NCI-H2081 (cell line): ENCODE results near the gene CAPS.
"Not testable (repeated sequence)": the region's sequence is repeated elsewhere in the genome, so short reads cannot be mapped to it uniquely, and the experiment has no call there.

Source experiments
- DNase-seq, 2 experiments: peaks; one replicate each; lab custom pipeline; 2025; lab: John Stamatoyannopoulos, UW

The CAPS gene

DNA sequence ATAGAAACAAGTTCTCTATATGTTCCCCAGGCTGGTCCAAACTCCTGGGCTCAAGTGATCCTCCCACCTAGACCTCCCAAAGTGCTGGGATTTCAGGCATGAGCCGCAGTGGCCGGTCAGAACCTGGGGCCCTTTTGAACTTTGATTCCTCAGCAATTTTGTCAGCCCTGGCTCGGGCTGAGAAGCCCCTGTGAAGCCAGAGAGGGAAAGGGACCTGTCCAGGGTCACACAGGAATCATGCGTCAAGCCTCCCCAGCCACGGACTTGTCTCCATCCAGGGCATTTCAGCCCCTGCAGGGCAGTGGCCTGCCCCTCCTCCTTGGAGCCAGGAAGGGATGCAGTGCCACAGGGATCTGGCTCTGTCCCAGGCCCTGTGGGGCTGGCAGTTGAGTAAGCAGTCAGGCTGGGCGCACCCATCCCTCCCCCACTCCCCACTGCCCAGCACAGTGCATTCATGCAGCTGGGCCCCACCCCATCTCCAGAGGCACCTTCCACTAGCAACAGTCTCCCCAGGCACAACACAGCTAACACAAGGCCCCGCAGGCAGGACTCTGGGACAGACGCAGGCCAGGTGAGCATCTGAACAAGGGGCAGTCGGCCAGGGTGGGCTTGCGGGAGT, at the start of gene CAPS:
Gene CAPS (plus strand): TSS at position 516 of the 619 bp plus-strand sequence. CDS start 153 bp downstream, outside the sequence.
- DNase-seq, result peak; percentile 21 to 73

DNA sequence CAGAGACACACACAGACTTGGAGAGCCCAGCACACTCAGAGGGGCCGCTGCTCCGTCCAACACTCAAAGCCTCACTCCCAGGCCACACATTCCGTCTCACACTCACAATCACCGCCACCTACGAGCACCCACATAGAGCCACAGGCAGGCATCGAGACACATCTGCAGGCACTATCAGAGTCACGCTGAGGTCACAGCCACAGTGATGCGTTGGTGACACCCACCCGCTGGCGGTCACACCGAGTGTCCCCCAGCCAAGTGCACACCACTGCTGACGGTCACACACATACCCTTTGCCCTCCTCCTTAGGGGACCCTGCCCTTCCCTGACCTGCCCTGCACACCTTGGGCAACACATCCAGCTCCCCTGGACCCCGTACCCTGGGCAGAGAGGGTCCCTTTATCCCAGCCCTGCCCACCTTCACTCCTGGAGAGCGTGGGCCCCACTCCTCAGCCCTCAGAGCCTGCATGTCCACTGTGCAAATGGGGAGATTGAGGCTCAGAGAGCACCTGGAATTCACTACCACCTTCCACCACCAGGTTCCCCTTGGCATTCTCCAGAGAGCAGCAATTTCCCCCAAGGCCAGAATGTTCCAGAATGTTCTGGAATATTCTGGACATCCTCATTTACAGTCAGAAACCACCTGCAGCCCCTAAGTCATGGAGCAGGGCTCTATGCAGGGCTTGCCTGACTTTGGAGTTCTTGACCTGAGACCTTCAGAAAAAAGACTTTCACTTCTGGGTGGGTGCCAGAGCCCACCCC, 49.1 kb upstream of the CAPS start:
- no peak for DNase-seq

DNA sequence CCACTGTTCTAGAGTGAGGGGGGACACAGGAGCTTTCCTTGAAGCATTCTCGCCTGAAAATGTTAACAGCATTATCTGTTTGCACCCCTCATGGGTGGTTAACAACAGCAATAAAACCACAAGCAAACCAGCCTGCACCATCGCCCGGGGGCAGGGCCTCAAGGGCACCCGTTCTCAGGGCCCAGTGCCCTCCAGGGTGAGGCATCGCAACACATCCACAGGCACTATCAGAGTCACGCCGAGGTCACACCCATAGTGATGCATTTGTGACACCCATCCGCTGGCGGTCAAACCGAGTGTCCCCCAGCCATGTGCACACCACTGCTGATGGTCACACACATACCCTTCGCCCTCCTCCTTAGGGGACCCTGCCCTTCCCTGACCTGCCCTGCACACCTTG, 48.3 kb upstream of the CAPS start:
- DNase-seq, result no peak

DNA sequence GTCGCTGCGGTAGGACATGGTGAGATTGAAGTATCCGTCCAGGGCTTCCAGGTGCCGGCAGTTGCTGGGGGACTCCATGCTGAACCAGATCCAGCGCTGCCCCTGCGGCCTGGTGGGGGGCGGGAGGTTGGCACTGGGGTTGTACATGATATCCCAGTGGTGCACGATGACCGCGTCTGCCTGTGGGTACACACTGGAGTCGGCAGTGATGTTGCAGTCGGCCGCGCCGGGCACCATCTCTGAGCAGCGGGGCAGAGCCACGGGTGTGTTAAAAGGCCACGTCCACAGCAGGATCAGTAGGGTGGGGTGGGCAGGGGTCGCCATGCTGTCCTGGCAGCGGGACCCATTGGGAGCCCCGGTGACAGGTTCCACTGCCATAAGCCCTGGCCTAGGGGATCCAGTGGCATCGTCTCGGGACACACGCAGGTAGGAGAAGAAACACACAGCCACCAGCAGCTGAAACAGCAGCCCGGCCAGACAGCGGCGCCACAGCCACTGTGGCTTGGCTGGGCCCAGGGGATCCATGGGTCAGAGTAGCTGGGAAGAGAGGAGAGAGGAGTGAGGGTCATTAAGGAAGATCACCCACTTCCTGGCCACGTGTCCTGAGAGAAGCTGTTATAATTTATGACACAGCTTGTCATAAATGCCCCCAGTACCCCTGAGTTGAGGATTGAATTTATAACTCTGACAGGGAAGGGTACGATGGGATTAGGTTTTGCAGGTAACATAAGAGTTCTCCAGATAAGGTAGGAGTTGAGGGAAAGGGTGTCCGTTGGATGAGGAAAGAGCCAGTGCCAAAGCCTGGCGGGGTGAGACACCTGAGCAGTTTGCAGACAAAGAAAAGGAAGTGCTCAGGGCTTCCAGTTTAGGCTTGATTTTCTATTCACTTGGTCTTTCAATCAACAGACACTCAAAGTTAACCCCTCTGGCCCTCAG, 46.6 kb upstream of the CAPS start:
- no peak for DNase-seq

DNA sequence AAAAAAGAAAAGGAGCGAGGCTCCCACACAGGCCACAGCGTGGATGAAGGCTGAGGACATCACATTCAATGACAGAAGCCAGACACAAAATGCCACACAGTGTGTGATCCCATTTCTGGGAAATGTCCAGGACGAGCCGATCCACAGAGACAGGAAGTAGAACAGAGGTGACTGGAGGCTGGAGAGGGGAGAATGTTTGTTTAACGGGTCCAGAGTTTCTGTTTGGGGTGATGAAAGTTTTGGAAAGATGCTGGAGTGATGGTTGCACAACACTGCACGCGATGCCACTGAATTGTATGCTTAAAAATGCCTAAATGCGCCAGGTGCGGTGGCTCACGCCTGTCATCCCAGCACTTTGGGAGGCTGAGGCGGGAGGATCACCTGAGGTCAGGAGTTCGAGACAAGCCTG, 43.1 kb upstream of the CAPS start:
- DNase-seq, result no peak

DNA sequence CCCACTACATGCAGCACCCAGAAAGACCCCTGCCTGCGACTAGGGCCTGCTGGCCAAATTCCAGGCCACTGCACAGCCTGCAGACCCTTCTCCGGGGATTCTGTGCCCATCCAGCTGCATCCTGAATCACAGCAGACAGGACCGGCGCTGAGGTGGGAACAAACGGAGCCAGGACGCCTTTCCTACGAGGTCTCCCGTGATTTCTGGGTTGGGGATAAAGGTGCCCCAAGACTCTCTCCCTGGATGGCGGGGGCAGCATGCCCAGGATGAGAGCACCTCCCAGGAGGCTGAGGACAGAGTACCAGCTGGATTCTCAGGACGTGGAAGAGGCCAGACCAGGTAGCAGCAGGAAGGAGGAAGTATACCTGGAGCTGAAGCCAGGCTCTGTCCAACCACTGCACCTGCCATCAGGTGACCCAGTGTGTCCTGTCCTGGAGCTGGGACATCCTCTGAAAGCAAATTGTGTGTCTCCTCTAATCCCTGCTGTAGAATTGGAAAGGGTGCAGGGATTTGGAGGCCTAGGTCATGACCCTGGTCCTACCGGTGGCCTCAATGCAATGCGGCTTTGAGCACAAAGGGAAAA, 40.3 kb upstream of the CAPS start:
- DNase-seq, result no peak

DNA sequence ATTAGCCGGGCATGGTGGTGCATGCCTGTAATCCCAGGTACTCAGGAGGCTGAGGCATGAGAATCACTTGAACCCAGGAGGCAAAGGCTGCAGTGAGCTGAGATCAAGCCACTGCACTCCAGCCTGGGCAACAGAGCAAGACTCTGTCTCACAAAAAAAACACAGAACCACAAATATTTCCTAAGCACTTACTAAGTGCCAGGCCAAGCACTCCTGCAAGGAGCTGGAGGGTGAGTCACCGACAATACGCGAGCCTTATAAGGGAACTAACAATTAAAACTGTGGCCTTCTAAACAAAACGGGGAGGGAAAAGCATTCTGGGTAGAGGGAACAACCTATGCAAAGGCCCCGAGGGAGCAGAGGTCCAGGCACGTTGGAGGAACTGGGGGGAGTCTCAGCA, 39.6 kb upstream of the CAPS start:
- DNase-seq, result not testable (repeated sequence)

DNA sequence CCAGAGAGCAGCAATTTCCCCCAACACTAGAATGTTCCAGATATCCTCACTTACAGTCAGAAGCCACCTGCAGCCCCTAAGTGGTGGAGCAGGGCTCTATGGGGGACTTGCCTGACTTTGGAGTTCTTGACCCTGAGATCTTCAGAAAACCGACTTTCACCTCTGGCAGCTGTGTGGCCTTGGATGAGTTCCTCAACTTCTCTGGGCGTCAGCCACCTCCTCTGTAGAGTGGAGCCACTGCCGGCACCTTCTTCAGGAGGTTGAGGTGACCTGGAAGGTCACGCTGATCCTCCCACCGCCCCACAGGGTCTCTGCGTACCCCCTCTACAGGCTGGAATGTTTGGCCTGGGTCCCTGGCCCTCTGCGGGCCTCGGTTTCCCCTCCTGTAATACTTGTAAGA, 36.6 kb upstream of the CAPS start:
- DNase-seq, result no peak

DNA sequence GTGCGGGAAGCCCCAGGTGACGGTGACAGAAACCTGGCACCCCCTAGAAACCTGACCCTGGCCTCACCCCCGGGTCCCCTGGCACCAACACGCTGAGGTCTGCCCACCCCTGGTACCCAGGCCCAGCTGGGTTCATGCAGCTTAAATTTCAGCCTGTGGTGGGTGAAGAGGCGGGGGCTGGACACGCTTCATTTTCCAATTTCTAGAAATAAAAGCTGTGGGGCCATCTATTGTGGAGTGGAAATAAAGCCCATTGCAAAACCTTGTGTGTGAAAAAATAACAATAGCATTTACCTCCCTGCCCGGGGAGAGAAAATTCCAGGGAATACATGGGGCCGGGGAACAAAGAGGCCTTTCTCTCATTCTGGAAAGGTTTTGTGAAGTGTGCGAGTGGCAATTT, 36.2 kb upstream of the CAPS start:
- no peak for DNase-seq

DNA sequence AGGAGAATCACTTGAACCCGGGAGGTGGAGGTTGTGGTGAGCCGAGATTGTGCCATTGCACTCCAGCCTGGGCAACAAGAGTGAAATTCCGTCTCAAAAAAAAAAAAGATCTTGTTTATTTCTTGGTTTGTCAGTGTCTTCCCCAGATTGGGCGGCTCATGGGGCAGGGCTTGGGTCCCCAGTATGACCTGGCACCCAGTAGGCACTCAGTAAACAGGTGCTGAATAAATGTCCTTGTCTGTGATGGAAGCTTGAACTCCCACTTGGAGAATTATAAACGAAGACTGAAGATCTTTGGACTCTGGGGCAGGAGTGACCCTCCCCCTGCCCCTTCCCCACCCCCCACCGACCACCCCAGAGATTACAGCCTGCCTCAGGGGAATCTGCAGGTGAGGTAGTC, 33.9 kb upstream of the CAPS start:
- no peak for DNase-seq

DNA sequence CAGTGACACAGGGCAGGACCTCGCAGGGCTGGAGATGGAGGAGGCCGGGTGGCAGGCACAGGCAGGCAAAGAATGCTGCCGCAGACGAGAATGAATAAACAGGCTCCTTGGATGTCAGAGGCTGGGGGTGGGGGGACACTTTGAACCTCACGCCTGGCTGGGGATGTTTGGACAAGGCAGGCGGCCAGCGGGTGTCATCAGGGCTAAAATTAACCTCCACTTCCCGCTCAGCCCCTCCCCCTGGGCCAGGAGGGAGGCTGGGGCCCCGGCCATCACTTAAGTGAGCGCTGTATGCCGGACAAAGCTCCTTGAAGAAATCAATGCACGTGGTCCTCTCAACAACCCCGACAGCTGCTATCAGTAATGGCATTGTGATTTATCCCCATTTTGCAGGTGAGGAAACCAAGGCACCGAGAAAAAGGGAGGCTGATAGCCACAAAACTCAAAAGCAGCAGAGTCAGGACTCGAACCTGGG, 33.4 kb upstream of the CAPS start:
- no peak for DNase-seq

DNA sequence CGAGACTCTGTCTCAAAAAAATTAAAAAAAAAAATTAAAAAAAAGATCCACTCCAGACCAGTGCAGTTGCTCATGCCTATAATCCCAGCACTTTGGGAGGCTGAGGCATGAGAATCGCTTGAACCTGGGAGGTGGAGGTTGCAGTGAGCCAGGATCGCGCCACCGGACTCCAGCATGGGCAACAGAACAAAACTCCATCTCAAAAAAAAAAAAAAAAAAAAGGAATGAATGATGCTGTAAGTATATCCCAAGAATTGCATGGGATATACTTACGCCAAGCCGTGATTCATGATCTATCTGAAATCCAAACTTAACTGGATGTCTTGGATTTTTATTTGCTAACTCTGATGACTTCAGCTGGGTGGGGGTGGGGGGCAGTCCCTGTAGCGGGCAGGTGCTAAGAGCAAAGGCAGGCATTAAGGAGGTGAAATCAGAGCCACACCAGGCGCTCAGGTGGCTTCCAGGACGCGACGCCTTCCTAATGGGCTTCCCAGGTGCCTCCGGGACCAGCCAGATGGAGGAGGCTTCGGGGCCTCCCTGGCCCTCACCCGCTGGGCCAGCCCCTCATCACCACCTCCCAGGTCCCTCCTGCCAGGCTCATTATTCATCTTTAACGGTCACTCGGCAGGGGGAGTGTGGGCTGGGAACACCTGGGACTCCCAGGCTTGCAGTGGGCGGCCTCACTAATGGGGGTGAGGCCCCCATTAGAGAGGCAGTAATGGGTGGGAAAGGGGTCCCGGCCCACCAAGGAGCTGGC, 32.3 kb upstream of the CAPS start:
- peak; percentile 16 to 64 for DNase-seq

DNA sequence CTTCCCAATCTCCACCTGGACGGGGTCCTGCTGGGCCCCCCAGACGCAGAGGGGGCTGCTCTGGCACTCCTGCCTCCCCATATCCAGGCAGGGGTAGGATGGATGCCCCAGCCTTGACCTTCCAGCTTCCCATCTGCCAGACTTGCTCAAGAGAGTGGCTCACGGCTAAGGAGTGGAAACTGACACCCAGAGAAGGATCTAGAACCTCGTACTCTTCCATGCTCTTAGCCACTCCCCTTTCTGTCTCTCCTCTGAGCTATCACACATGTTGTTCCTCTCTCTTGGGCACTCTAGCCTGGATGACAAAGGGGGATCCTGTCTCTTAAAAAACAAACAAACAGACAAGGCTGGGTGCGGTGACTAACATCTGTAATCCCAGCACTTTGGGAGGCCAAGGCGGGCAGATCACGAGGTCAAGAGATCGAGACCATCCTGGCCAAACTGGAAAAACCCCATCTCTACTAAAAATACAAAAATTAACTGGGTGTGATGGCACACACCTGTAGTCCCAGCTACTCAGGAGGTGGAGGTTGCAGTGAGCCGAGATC, 31.6 kb upstream of the CAPS start:
- DNase-seq, result no peak

DNA sequence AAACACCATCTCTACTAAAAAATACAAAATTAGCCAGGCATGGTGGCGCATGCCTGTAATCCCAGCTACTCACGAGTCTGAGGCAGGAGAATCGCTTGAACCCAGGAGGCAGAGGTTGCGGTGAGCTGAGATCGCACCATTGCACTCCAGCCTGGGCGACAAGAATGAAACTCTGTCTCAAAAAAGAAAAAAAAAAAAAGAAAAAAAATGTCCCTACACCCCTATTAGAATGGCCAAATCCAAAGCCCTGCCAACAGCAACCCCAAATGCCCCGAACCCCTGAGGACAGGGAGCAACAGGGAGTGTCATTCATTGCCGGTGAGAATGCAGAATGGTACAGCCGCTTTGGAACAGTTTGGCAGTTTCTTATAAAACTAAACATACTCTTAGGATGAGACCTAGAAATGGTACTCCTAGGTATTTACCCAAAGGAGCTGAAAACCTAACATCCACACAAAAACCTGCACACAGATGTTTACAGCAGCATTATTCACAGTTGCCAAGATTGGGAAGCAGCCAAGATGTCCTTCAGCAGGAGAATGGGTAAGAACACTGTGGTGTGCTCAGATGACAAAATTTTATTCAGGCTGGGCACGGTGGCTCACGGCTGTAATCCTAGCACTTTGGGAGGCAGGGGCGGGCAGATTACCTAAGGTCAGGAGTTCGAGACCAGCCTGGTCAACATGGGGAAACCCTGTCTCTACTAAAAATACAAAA, 30.7 kb upstream of the CAPS start:
- not testable (repeated sequence) for DNase-seq

DNA sequence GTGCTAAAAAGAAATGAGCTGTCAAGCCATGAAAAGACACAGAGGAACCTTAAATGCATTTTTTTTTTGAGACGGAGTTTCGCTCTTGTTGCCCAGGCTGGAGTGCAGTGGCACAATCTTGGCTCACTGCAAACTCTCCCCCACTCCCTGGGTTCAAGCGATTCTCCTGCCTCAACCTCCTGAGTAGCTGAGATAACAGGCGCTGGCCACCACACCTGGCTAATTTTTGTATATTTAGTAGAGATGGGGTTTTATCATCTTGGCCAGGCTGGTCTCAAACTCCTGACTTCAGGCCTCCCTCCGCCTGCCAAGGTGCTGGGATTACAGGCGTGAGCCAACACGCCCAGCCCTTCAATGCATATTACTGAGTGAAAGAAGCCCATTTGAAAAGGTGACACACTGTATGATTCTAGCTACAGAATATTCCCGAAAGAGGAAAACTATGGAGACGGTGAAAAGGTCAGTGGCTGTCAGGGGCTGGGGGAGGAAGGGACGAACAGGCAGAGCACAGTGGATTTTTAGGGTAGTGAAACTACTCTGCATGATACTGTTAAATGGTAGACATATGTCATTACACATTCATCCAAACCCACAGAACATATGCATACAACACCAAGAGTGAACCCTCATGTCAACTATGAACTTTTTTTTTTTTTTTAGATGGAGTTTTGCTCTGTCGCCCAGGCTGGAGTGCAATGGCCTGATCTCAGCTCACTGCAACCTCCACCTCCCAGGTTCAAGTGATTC, 29.8 kb upstream of the CAPS start:
- not testable (repeated sequence) for DNase-seq

DNA sequence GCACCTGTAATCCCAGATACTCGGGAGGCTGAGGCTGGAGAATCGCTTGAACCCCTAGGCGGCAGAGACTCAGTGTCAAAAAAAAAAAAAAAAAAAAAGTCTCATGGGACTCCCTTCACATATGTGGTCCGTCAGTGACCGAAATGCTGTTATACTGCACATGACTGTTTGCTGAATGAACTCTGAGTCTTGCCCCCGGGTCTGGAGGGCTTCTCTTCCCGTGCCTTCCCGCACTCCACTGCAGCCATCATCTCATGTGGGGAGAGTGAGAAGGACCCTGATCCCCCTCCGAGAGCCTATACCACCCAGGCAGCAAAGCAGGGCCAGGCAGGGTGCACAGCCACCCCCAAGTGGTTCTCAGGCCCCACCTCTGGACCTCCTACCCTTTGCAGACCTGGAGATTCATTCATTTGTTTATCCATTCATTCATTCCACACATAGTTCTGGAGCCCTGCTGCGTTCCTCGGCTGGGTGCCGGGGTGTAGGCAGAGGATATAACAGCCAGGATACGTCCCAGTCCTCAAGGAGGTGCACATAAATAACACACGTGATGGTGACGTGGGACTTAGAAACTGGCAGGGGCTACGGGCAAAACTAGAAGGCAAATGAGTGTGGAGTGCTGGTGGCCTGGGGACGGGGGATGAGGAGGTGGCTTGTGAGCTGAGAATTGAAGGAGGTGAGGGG, 24.6 kb upstream of the CAPS start:
- DNase-seq, result no peak

DNA sequence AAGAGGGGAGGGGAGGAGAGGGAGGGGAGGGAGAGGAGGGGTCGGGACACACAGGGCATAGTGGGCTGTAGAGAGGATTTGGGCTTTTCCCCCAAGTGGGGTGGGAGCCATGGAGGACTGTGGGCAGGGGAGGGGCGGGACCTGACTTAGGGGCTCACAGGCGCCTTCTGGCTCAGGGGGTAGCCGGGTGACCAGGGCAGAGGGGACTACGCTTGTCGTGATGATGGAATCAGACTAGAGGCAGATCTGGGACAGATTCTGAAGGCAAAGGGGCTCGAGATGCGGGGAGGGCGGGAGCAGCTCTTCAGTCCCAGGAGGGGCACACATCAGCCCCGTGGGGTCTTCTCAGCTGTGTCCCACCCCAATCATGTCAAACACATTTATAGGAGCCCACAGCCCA, 24.0 kb upstream of the CAPS start:
- no peak for DNase-seq

DNA sequence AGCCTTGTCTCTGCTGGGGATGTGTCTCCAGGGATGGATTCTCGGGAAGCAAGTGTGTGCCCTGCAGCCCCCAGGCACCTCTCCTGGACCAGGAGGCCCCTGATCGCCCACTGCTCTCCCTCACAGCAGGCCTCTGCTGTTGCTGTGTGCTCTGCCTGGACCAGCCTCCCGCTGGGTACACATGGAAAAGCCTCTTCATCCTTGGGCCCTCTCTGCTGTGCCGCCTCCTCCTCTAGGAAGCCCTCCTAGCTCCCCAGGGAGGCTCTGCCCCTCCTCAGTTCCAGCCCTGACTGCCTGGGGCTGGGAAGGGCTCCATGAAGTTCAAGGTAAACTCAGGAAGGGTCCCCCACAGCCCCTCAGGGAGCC, 22.5 kb upstream of the CAPS start:
- no peak for DNase-seq
